ENCODE measurements around the gene TRAPPC2B.

Gene TRAPPC2B

DNA sequence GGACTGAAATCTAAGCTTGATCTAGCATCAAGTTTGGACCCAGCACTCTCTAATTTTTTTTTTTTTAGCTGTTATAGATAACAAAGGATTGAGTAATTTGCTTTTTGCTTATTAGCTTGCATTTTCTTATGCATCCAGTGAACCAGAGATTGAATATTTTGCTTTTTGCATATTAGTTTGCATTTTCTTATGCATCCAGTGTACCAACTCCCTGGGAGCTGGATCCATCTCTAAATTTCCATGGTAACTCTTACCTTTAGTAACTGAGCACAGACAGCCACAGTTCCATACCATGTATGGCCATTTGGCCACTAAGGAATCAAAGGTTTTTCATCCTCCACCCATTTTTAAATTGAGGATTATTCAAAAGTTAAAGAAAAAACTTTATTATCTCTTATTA, 17.6 kb downstream of the TRAPPC2B start:
- no peak overlapping the region for H3K4me3 ChIP-seq (ENCODE audit: low read depth, low read length, poor library complexity, severe bottlenecking)
- H3K4me2 ChIP-seq (ENCODE audit: low read length): no peak overlapping the region
- H3K9me2 ChIP-seq (ENCODE audit: low read depth, low read length): no peaks in the 10 kb centered on the region
- no peaks in the 10 kb centered on the region for H4K20me1 ChIP-seq (ENCODE audit: insufficient read depth, low read length)
- H3K9ac ChIP-seq (ENCODE audit: low read length): no peak overlapping the region
- no peaks in the 10 kb centered on the region for H3K4me1 ChIP-seq (ENCODE audit: insufficient read depth, low read length, severe bottlenecking)
- H3K36me3 ChIP-seq (ENCODE audit: insufficient read depth, low read length): peaks cover 26% of the 10 kb centered on the region
- H3K9me3 ChIP-seq (ENCODE audit: low read length): peaks cover 42% of the 10 kb centered on the region
- no peak overlapping the region for H2AFZ ChIP-seq (ENCODE audit: low read length)
- H3K27ac ChIP-seq (ENCODE audit: low read depth, low read length, poor library complexity, severe bottlenecking): no peak overlapping the region
- no peaks in the 10 kb centered on the region for H3F3A ChIP-seq (ENCODE audit: insufficient read depth, low read length)
- TF ChIP-seq EZH2 (IDR thresholded peaks at IDR 0.05; ENCODE audit: borderline replicate concordance, low read length): no peak
- TF ChIP-seq, protein P1, sequence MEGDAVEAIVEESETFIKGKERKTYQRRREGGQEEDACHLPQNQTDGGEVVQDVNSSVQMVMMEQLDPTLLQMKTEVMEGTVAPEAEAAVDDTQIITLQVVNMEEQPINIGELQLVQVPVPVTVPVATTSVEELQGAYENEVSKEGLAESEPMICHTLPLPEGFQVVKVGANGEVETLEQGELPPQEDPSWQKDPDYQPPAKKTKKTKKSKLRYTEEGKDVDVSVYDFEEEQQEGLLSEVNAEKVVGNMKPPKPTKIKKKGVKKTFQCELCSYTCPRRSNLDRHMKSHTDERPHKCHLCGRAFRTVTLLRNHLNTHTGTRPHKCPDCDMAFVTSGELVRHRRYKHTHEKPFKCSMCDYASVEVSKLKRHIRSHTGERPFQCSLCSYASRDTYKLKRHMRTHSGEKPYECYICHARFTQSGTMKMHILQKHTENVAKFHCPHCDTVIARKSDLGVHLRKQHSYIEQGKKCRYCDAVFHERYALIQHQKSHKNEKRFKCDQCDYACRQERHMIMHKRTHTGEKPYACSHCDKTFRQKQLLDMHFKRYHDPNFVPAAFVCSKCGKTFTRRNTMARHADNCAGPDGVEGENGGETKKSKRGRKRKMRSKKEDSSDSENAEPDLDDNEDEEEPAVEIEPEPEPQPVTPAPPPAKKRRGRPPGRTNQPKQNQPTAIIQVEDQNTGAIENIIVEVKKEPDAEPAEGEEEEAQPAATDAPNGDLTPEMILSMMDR (IDR thresholded peaks at IDR 0.05; ENCODE audit: low read length): no peak
- no peaks in the 10 kb centered on the region for H3K79me2 ChIP-seq (ENCODE audit: insufficient read depth, low read length)
- no peaks in the 10 kb centered on the region for H3K27me3 ChIP-seq (ENCODE audit: insufficient read depth, low read length)

DNA sequence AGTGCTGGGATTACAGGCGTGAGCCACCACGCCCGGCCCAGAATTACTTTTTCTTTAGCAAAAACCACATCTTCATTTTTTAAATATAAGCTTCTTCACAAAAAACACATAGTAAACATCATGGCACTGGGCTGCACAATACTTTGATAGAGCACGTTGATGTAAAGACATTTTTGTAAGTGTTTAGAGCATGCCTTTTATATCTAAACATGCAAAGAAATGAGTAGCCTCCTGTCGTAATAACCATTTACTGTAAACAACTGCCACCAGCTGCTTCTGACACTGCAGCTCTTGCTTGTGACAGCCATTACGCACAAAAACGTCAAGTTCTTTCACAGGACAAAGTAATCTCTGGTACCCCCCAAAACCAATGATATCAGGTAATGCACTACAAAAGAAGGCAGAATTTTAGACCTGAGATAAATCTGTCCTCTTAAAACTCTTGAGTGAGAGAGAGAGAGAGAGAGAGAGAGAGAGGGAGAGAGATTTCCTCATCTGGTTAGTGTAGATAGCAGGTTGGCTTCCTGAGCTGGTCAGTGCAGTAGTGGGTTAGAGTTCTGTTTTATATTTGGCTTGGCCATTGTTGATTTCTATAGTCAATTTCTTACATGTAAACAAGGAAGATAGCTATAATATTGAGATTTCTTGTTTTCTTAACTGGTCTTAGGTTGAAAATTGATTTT, 19.6 kb downstream of the TRAPPC2B start:
- Histone ChIP-seq H3K36me3 (ENCODE audit: insufficient read depth, low read length) (peaks cover 6% of the 10 kb centered on the region), H3K9me3 (ENCODE audit: low read length) (peaks cover 32% of the 10 kb centered on the region), H3K4me1 (ENCODE audit: insufficient read depth, low read length, severe bottlenecking) (no peaks in the 10 kb centered on the region), H3K27ac (ENCODE audit: low read depth, low read length, poor library complexity, severe bottlenecking) (no peak overlapping the region), H3K9ac (ENCODE audit: low read length) (no peak overlapping the region), H3K79me2 (ENCODE audit: insufficient read depth, low read length) (no peaks in the 10 kb centered on the region), H3K4me3 (ENCODE audit: low read depth, low read length, poor library complexity, severe bottlenecking) (no peak overlapping the region), H2AFZ (ENCODE audit: low read length) (no peak overlapping the region), H3F3A (ENCODE audit: insufficient read depth, low read length) (no peaks in the 10 kb centered on the region), H4K20me1 (ENCODE audit: insufficient read depth, low read length) (no peaks in the 10 kb centered on the region), H3K27me3 (ENCODE audit: insufficient read depth, low read length) (no peaks in the 10 kb centered on the region), H3K4me2 (ENCODE audit: low read length) (no peak overlapping the region), H3K9me2 (ENCODE audit: low read depth, low read length) (no peaks in the 10 kb centered on the region)
- no peak for TF ChIP-seq EZH2 (IDR thresholded peaks at IDR 0.05; ENCODE audit: borderline replicate concordance, low read length)

DNA sequence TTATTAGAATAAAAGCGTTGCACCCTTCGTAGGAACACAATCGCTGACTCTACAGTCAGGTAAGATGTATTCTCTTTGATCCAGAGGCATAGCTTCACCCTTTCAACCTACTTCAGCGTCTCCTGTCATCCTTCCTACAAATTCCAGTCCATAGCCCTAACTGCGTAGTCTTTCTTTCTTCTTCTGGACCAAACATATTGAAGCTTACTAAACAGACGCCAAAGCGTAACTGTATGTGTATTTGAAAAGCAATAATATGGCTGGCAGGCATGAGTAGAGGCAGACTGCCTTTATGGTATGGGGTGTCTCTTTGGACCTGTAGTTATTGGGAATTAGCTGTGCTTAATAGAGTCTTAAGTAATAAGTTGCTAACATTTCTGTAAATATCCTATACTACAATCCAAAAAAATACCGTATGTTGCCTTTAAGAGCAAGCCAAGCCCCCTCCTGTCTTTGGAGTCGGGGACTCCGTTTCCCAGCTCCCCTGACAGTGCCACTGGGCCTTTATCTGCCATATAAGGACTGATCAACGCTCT, 25.9 kb downstream of the TRAPPC2B start:
- Histone ChIP-seq H3F3A (ENCODE audit: insufficient read depth, low read length) (no peaks in the 10 kb centered on the region), H3K36me3 (ENCODE audit: insufficient read depth, low read length) (peaks cover 20% of the 10 kb centered on the region), H3K9ac (ENCODE audit: low read length) (peak overlapping the region; percentile 44), H3K4me3 (ENCODE audit: low read depth, low read length, poor library complexity, severe bottlenecking) (peak overlapping the region; percentile 90), H3K4me2 (ENCODE audit: low read length) (peak overlapping the region; percentile 85), H3K9me2 (ENCODE audit: low read depth, low read length) (no peaks in the 10 kb centered on the region), H2AFZ (ENCODE audit: low read length) (peak overlapping the region; percentile 88; the same call in 1 of the 2 replicates), H3K27ac (ENCODE audit: low read depth, low read length, poor library complexity, severe bottlenecking) (peak overlapping the region; percentile 29), H3K27me3 (ENCODE audit: insufficient read depth, low read length) (no peaks in the 10 kb centered on the region), H3K4me1 (ENCODE audit: insufficient read depth, low read length, severe bottlenecking) (peaks cover 16% of the 10 kb centered on the region), H3K9me3 (ENCODE audit: low read length) (peaks cover 22% of the 10 kb centered on the region), H3K79me2 (ENCODE audit: insufficient read depth, low read length) (peaks cover 25% of the 10 kb centered on the region), H4K20me1 (ENCODE audit: insufficient read depth, low read length) (no peaks in the 10 kb centered on the region)
- no peak for TF ChIP-seq EZH2 (IDR thresholded peaks at IDR 0.05; ENCODE audit: borderline replicate concordance, low read length)
- TF ChIP-seq, protein P1 (IDR thresholded peaks at IDR 0.05; ENCODE audit: low read length): no peak
